GM10248 (cell line): ENCODE data around the gene WNT6.

Experiments used
- CTCF ChIA-PET: fragments of 300-600 bp; sonication (Branson Sonifier 250); formaldehyde crosslinking; extraction: SDS; loops from one replicate; lab custom pipeline; 2021; ENCODE audit warnings: antibody characterized with exemption; lab: Yijun Ruan, JAX
- POLR2A ChIA-PET: fragments of 350-650 bp; sonication (Branson Sonifier 250); formaldehyde crosslinking; extraction: SDS; loops from one replicate; lab custom pipeline; 2020; ENCODE audit warnings: antibody characterized with exemption; lab: Yijun Ruan, JAX
- DNase-seq: peaks from one replicate; pipeline ENCODE4 v3.0.0; 2012; ENCODE audit errors: extremely low spot score
- TF ChIP-seq, protein P1 (sequence below): IDR thresholded peaks from 2 replicates; pipeline ENCODE4 v1.5.1; 2012; ENCODE audit warnings: mild to moderate bottlenecking, low read depth; ENCODE audit errors: extremely low read depth, missing control alignments, control extremely low read depth

WNT6 gene

DNA sequence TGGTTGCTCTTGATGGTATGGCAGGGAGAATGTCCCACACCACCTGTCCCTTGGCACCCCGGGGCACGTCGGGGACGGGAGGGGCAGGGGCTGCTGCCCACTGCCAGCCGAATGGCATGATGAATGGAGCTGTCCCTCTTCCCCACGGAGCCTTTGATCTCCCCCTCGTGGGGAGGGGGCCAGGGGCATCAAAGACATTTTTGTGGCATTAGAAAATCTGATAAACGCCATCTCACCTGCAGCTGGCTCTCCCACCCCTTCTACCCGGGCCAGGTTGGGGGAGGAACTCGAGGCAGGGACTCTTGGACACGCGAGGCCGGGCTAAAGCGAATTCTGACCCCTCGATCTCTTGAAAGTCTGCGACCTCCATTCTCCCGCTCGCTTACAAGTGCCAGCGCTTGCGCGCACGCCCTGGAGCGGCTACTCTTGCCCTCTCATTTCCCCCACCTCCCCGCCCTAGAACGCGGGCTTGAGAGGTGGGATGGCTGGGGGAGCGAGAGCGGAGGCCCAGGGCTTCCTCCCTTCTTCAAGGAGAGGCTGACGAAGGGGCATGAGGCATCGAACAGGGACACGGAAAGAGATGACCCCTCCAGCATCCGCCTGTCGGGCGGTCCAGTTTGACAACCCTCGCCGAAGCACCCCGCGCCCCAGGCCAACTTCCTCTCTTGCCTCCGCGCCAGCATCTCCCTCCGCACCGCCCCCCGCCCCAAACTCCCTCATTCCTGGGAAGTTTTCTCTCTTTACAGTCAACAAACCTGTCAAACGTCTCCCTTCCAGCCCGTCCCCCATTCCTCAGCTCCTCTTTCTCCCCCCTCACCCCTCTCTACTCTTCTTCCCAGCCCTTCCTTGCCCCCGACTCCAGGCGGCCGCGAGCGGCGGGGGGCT, 692 bp upstream of the WNT6 start:
- TF ChIP-seq, protein P1, sequence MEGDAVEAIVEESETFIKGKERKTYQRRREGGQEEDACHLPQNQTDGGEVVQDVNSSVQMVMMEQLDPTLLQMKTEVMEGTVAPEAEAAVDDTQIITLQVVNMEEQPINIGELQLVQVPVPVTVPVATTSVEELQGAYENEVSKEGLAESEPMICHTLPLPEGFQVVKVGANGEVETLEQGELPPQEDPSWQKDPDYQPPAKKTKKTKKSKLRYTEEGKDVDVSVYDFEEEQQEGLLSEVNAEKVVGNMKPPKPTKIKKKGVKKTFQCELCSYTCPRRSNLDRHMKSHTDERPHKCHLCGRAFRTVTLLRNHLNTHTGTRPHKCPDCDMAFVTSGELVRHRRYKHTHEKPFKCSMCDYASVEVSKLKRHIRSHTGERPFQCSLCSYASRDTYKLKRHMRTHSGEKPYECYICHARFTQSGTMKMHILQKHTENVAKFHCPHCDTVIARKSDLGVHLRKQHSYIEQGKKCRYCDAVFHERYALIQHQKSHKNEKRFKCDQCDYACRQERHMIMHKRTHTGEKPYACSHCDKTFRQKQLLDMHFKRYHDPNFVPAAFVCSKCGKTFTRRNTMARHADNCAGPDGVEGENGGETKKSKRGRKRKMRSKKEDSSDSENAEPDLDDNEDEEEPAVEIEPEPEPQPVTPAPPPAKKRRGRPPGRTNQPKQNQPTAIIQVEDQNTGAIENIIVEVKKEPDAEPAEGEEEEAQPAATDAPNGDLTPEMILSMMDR = no peak
- no peak for DNase-seq
- POLR2A ChIA-PET = no interaction called here
- CTCF ChIA-PET = interaction anchor here (1.2 to 3.4 kb wide), 7 partner anchors 10 to 179 kb away, joined by 3 to 15 read pairs (median 3); no protein-coding TSS in a partner anchor

DNA sequence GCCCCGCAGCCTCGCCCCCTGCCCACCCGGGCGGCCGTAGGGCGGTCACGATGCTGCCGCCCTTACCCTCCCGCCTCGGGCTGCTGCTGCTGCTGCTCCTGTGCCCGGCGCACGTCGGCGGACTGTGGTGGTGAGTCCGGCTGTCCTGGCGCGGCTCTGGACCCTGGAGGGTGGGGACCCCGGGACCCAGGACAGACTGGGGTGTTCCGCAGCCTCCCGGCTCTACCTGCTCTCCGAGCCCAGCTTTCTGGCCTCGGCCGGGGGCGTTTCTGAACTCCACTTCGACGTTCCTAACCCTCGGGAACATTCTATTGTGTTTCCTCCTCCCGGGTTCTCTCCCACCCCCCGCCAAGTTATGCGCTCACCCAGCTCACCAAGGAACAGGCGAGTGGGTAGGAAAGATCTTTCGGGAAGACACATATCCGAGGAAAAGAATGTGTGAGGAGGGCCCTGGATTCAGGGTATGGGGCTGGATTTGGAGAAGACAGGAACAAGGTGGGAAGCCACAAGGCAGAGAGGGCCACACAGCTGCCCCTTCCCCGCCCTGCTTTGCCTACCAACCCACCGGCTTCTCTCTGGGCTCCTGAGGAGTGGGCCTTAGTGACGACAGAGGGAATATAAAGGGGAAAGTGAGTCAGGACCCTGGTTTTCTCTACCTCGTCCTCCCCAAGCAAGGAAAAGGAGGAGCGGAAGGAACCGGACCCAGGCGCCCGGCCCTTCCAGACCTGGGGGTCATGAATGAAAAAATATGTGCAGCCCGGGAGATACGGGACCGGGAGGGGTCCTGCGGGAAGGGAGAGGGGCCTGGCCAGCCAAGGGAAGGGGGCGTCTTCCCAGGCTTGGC, 605 bp downstream of the WNT6 start:
- TF ChIP-seq, protein P1 = no peak
- no peak for DNase-seq
- ChIA-PET POLR2A (no interaction called here), CTCF (interaction anchor here (0.8 to 3.4 kb wide), 4 partner anchors 8 to 120 kb away, joined by 3 to 15 read pairs (median 6); no protein-coding TSS in a partner anchor)

DNA sequence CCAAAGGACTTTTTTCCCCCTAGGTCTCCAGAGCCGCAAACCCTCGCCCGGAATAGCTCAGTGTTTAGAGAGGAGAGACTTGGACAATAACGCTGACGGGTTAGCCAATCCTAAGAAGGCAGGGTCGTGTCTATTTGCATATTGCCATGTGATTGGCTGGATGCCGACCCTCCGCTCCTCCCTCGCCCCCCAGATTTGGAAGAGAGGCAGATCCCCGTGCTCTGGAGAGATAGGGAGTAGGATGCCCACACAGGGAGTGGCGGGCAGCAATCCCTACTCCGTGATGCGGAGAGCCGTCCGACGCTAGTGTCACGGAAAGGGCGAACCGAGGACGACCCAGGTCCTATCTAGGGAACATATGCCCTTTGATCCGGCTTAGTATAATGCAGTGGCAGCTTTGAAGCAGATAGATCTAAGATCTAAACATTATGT, 1.4 kb downstream of the WNT6 start:
- POLR2A ChIA-PET = no interaction called here
- CTCF ChIA-PET = interaction anchor here (0.6 to 2.2 kb wide), 4 partner anchors 9 to 119 kb away, joined by 3 to 9 read pairs (median 4); no protein-coding TSS in a partner anchor

DNA sequence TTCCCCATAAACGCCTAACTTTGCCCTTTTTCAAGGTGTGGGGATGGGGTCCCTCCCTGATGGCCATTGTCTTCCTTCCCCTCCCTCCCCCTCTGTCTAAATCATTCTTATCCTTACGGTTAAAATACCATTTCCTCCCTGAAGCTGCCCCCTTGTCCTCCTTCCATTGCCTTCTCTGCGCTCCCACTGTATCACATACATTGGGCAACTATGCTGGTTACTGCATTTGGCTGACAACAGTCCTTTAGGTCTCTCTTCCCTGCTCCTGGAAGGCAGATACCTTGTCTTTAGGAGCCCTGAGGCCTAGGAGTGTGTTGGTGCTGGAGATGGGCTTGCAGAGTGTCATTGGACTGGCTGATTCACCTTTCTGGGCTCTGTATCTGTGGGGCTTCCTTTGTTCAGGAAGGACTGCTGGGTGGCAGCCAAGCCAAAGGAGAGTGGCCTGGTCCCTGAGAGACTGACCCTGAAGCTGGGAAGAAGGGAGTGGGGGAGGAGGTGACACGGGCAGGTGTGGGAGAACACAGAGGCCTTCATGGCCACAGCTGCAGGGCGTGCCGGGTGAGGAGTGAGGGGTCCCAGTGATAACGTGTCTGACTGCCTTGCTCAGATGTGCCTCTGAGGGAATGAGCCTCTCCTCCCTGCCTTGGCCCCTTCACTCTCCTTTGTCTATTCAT, 2.2 kb downstream of the WNT6 start:
- ChIA-PET CTCF (interaction anchor here (1.0 to 5.8 kb wide), 3 partner anchors 15 to 118 kb away, joined by 3 to 39 read pairs (median 13); no protein-coding TSS in a partner anchor), POLR2A (no interaction called here)
- TF ChIP-seq, protein P1 = no peak
- no peak for DNase-seq

More for the DNA sequence above, 1.4 kb downstream of the WNT6 start:
- TF ChIP-seq, protein P1 = no peak
- DNase-seq = no peak

DNA sequence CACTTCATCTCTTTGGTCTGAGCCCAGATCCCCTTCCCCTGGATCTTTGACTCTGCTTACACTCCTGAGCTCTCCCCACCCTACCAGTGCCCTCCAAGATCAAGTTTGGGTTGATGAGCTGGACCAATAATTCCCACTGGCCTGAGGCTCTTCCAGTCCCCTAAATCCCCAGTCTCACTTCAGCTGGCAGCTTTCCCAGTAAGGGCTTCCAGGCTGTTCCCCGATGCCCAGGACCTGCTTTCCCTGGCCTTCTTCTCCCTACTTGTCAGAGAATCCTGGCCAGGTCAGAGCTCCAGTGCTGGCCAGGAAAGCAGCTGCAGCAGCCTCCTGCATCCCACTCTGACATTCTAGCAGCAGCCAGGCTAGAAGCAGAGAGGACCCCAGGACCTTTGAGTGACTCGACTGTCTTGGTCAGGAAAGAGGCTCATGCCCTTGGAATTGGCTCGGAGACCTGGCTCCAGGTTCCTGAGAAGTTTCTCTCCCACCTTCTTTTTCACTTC, 3.5 kb downstream of the WNT6 start:
- TF ChIP-seq, protein P1 = no peak
- ChIA-PET CTCF (interaction anchor here (0.8 to 5.8 kb wide), 6 partner anchors 9 to 35 kb away, joined by 3 to 39 read pairs (median 5); no protein-coding TSS in a partner anchor), POLR2A (no interaction called here)
- no peak for DNase-seq
